Measurements from ENCODE around the gene SKI. TPM values are rescaled to one million over a fixed set of nuclear protein-coding genes. Genes with fewer than 3 reads are reported as not detected.
"Not testable (repeated sequence)": the region's sequence is repeated elsewhere in the genome, so short reads cannot be mapped to it uniquely, and the experiment has no call there.

SKI gene
- total RNA-seq, 2 donors from 2014 or later, result 16.5 to 42.7 TPM

DNA sequence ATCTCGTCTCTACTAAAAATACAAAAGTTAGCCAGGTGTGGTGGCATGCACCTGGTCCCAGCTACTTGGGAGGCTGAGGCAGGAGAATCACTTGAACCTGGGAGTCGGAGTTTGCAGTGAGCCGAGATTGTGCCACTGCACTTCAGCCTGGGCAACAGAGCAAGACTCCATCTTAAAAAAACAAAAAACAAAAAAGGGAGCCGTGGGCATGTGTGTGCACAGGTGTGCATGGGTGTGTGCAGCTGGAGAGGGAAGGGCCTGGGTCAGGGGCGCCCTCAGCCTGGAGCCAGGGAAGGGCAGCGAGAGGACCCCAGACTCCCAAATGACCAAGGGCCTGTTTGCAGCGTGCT is 18.9 kb downstream of the SKI start:
- H3K9me3 Mint-ChIP-seq, H3K36me3 Mint-ChIP-seq, H3K4me3 Mint-ChIP-seq, H3K27me3 Mint-ChIP-seq, ATAC-seq: not testable (repeated sequence)
- Mint-ChIP-seq H3K4me1 (ENCODE audit: low read depth in 2 of 2) (peaks cover 28% of the 10 kb centered on the region in 2 donors), H3K27ac (peak overlapping the region in 1 of 2 donors; percentile 9)
- peak; percentile 31 for DNase-seq (ENCODE audit: low spot score)

DNA sequence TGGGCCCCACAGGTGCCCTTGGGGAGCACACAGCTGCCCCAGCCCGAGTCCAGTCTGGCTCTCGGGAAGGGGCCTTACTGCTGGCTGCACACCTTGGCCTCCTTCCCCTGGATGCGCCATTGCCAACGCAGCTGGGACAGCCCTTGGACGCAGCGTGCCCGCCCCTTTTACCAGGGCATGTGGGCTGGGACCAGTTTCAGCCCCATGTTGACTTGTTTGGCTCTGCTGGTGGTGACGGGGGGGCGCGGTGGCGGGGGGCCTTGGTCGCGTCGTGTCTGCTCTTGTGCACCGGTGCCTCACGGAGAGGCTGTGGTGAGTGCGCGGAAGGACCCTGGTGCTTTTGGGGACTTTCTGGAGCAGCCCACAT is 19.6 kb downstream of the SKI start:
- ATAC-seq, result no peak
- DNase-seq (ENCODE audit: low spot score), result no peak
- Mint-ChIP-seq H3K4me3 (no peak overlapping the region), H3K36me3 (no peaks in the 10 kb centered on the region), H3K27me3 (no peaks in the 10 kb centered on the region), H3K4me1 (ENCODE audit: low read depth in 2 of 2) (peaks cover 30 to 31% of the 10 kb centered on the region in 2 donors), H3K9me3 (no peaks in the 10 kb centered on the region), H3K27ac (no peak overlapping the region)

DNA sequence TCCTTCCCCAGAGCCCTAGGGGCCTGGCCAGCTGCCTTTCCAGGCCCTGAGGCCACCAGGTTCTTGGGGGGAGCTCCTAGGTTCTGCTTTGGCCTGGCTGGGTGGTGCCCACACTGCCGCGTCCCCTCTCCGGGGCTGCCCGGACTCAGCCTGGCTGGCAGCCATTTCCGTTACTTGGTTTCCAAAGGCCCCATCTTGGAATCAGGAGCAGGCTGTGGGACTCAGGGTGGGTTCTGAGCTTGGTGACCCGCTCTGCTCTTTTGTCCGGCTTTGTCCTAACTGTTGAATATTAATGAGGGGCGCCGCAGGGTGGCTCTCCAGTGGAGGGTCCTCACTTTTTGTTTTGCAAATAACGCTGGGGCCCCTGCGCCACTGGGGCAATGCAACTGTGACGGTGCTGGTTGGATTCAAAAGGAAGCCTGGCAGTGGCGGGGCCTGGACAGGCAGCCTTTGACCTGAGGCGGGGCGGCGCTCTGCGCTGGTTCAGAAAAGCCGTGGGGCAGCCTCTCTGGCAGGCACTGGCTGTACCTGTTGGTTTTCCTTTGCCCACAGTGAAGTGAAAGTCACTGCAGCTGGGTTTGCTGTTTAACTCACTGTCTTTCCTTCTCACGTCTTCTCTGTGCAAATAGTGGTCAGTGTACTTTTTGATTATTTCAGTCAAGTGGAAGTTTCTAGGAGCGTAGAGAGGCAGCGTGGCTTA is 20.2 kb downstream of the SKI start:
- H3K9me3 Mint-ChIP-seq, result no peaks in the 10 kb centered on the region
- H3K36me3 Mint-ChIP-seq, result no peaks in the 10 kb centered on the region
- H3K4me3 Mint-ChIP-seq, result no peak overlapping the region
- peaks cover 30 to 31% of the 10 kb centered on the region in 2 donors for H3K4me1 Mint-ChIP-seq (ENCODE audit: low read depth in 2 of 2)
- DNase-seq (ENCODE audit: low spot score), result no peak
- ATAC-seq, result no peak
- no peak overlapping the region for H3K27ac Mint-ChIP-seq
- no peaks in the 10 kb centered on the region for H3K27me3 Mint-ChIP-seq

DNA sequence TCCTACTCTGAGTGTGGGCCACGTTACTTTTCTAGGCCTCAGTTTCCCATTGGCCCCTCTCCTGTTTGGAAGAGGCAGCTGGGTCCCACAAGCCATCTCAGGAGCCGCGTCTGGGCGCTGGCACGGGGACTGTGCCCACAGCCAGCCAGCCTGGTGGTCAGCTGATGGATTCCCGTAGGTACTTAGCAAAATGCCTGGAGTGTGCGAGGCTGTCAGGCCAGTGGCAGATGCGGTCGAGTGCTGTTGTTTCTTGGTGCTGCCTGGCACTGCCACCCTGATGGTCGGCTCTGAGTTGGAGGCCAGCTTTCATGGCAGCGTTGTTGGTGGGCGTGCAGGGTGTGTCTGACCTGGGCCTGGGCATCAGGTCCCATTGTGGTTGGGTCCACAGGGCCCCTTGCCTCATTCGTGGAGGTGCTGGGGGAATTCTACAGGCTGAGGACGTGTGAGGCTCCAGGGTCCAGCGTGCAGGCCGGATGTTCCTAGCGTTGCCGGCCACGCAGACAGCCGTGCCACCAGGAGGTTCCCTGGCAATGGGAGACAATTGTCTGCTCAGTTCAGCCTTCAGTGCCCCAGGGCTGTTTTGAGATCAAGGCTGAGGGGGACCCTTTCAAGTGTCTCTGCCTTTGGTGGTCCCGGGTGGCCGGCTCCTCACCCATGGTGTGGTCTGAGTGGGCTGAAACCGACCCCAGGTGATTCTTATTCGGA is 20.9 kb downstream of the SKI start:
- Mint-ChIP-seq H3K27me3 (no peaks in the 10 kb centered on the region), H3K4me1 (ENCODE audit: low read depth in 2 of 2) (peaks cover 24 to 25% of the 10 kb centered on the region in 2 donors), H3K4me3 (no peak overlapping the region), H3K9me3 (no peaks in the 10 kb centered on the region), H3K27ac (no peak overlapping the region), H3K36me3 (no peaks in the 10 kb centered on the region)
- DNase-seq (ENCODE audit: low spot score) (no peak), ATAC-seq (no peak)

DNA sequence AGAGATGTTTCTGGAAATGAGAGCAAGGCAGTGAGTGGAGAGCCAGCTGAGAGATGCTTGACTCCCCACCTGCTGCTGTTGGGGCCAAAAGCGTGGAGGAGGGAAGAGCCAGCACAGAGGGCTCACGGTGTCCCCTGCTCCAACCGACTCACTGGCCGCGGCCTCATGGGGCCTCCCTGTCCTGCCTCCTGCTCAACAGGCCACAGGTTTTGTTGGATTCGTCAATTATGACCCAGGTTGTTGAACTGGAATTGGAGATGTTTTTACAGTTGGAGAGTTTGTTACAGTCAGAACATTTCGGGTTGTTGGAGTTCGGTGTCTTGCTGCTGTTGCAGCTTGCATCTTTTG is 21.4 kb downstream of the SKI start:
- no peaks in the 10 kb centered on the region for H3K36me3 Mint-ChIP-seq
- no peaks in the 10 kb centered on the region for H3K9me3 Mint-ChIP-seq
- H3K4me1 Mint-ChIP-seq (ENCODE audit: low read depth in 2 of 2), result peaks cover 24 to 25% of the 10 kb centered on the region in 2 donors
- DNase-seq (ENCODE audit: low spot score), result no peak
- H3K27ac Mint-ChIP-seq, result no peak overlapping the region
- ATAC-seq, result no peak
- no peaks in the 10 kb centered on the region for H3K27me3 Mint-ChIP-seq
- no peak overlapping the region for H3K4me3 Mint-ChIP-seq

DNA sequence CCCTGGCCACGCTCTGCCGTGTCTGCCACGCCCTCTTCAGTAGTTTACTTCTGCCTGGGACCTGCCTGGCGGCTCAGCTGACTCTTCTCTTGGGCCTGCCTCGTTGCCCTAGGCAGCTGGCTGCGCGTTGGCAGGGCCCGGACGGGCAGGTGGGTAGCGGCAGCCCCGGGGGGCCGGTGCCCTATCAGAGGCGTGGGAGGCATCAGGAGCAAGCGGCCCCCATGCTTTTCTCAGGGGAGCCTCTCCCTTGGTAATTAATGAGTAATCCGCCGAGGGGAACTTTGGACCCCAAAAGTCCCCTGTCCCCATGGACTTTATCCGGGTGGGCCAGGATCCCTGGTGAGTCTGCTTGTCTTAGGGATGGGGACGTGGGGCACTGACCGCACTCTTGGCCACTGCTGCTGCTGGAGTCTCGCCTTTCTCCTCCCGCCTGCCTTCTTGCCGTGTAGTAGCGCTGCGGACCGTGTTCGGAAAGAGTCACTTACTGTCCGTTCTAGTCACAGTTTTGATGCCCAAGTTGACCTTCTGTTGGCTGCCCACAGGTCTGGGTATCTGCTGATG is 22.7 kb downstream of the SKI start:
- Mint-ChIP-seq H3K9me3 (no peaks in the 10 kb centered on the region), H3K36me3 (no peaks in the 10 kb centered on the region), H3K4me1 (ENCODE audit: low read depth in 2 of 2) (peaks cover 21 to 25% of the 10 kb centered on the region in 2 donors), H3K27me3 (no peaks in the 10 kb centered on the region), H3K27ac (peak overlapping the region in 1 of 2 donors; percentile 75), H3K4me3 (no peak overlapping the region)
- ATAC-seq (no peak), DNase-seq (ENCODE audit: low spot score) (no peak)

DNA sequence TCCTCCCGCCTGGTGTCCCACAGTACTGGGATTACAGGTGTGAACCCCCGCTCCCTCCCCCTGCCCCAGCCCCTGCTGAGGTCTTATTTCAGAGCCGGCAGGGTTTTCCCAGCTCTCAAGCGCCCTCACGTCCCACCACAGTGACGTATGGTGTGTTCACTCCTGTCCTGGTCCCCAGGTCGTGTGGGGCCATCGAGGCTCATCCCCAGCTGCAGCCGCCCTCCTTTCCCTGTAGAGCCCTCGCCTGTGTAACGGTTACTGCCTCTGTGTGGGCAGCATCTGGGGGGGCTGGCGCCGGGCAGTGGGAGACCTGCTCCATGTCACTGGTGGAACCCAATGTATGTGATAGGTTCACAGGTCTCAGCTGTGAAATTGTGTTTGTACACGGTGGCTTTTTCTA is 23.2 kb downstream of the SKI start:
- ATAC-seq (no peak), DNase-seq (ENCODE audit: low spot score) (no peak)
- Mint-ChIP-seq H3K4me3 (no peak overlapping the region), H3K9me3 (no peaks in the 10 kb centered on the region), H3K27ac (peak overlapping the region in 1 of 2 donors; percentile 75), H3K4me1 (ENCODE audit: low read depth in 2 of 2) (peaks cover 17 to 20% of the 10 kb centered on the region in 2 donors), H3K36me3 (no peaks in the 10 kb centered on the region), H3K27me3 (no peaks in the 10 kb centered on the region)

DNA sequence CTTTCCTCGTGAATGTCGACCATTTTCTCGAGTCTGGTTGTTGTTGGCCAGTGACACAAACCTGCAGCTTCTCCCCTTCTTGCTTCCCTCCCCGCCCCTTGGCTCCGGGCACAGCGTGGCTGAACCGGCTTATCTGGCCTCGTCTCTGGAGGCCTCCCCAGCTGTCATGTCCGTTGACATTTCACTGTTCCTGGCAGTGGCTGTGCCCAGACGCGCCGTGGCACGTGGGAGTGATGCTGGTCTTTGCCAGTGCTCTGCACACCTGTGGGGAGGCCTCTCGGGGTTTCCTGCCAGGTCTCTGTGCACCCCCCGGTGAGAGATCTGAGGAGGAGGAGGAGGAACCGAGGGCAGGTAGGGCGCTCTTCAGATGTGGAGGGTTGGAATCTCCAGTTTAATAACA is 23.7 kb downstream of the SKI start:
- no peak overlapping the region for H3K4me3 Mint-ChIP-seq
- no peaks in the 10 kb centered on the region for H3K27me3 Mint-ChIP-seq
- DNase-seq (ENCODE audit: low spot score), result no peak
- H3K36me3 Mint-ChIP-seq, result peaks cover under 1% of the 10 kb centered on the region
- H3K9me3 Mint-ChIP-seq, result no peaks in the 10 kb centered on the region
- ATAC-seq, result no peak
- H3K4me1 Mint-ChIP-seq (ENCODE audit: low read depth in 2 of 2), result peaks cover 14 to 15% of the 10 kb centered on the region in 2 donors
- H3K27ac Mint-ChIP-seq, result peak overlapping the region in 1 of 2 donors; percentile 75

DNA sequence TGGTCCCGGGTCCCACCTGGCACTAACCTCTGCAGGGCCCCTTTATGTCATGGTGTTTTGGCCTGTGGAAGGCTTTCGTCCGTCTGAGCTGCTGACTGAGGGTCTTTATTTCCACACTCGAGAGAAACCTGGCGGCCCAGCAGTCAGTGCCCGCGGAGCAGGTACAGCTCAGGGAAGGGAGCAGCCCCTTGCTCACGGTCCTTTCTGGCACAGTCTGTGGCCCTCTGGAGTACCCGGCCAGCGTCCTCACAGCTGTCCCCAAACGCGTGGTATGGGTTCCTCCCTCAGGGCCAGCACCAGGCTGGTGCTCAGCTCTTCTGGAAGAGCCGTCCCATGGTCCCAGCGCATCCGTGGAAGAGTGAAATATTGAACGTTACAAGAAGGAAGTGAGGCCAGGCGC is 24.3 kb downstream of the SKI start:
- Mint-ChIP-seq H3K27ac (peak overlapping the region; percentile 44 to 74), H3K9me3 (no peaks in the 10 kb centered on the region), H3K27me3 (no peaks in the 10 kb centered on the region), H3K4me3 (peak overlapping the region; percentile 35), H3K36me3 (peaks cover 5% of the 10 kb centered on the region), H3K4me1 (ENCODE audit: low read depth in 2 of 2) (peaks cover 11 to 18% of the 10 kb centered on the region in 2 donors)
- ATAC-seq, result no peak
- no peak for DNase-seq (ENCODE audit: low spot score)

DNA sequence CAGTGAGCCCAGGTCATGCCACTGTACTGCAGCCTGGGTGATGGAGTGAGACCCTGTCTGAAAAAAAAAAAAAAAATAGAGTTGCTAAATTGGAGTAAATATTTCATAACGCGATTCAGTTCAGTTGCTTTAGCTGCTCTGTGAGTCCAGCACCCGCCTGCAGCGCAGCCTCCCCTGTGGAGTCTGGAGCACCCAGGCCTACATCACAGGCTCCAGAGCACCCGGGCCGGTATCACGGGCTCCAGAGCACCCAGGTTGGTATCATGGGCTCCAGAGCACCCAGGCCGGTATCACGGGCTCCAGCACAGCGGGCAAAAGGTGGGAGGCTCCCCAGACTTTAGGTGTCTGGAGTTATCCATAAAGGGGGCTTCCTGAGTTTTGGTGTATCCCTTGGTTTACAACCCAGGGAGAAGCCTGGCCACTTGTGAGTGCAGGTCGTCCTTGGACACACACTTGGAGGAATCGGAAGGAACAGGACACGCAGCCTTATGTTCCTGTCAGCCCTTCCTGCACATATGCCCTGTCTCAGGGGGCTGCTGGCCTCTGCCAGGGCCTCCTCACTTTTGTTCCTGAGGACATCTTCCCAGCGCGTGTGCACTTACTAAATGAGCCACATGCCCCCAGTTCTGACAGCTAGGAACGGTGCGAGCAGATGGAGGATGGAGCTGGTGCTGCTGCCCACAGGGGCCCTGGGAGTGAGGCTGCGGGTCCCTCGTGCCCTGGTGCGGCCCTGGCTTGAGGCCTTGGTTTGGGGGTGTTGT is 25.1 kb downstream of the SKI start:
- peaks cover 5% of the 10 kb centered on the region for H3K36me3 Mint-ChIP-seq
- ATAC-seq, result no peak
- H3K4me3 Mint-ChIP-seq, result no peak overlapping the region
- no peaks in the 10 kb centered on the region for H3K27me3 Mint-ChIP-seq
- H3K4me1 Mint-ChIP-seq (ENCODE audit: low read depth in 2 of 2), result peaks cover 16 to 23% of the 10 kb centered on the region in 2 donors
- H3K27ac Mint-ChIP-seq, result peak overlapping the region; percentile 44 to 74
- no peak for DNase-seq (ENCODE audit: low spot score)
- no peaks in the 10 kb centered on the region for H3K9me3 Mint-ChIP-seq

DNA sequence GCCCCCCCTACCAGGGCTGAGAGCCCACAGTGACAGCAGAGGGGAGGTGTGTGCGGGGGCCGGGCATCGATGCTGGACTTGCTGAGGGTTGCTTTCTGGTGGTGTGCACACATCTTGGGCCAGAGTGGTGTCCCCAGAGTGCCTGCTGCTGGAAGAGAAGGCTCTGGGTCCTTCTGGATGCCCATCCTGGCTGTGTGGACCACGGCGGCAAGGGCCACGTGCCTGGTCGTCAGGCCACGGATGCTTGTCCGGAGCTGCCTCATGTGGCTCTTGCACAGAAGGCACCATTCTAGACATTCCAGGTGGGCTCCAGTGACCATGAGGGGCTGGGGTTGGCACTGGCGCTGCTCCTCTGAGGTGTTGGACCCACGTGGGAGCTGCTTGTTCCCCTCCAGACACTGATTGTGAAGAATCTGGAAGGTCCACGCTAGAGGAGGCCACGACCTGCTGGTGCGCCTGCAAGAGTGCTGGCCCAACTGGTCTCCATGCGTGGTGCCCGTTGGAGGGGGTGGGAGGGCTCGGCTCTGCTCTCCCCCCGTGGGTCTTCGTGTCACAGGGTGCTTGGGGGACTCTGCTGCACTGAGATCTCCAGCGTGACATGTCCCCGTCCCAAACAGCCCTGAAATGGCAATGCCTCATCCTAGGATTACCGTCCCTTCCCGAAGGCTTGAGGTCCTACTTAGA is 25.8 kb downstream of the SKI start:
- Mint-ChIP-seq H3K27ac (no peak overlapping the region), H3K4me3 (no peak overlapping the region), H3K27me3 (no peaks in the 10 kb centered on the region), H3K9me3 (no peaks in the 10 kb centered on the region), H3K36me3 (peaks cover 5% of the 10 kb centered on the region), H3K4me1 (ENCODE audit: low read depth in 2 of 2) (peaks cover 10 to 20% of the 10 kb centered on the region in 2 donors)
- DNase-seq (ENCODE audit: low spot score) (no peak), ATAC-seq (no peak)

DNA sequence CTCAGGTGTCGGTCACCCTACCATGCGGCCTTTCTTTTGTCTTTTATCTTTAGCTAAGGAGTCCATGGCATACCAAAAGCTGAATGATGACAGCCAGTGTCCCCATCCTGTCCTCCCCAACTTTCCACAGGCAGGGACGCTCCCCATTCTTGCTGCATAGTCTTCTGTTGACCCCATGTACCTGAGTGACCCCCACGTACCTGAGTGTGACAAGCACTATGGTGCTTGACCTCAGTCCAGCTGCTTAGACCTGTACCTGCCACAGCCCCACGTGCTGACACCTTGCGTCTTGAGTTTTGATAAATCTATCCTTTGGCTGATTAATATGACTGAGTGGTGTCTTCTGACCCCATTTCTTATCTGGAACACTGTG is 26.9 kb downstream of the SKI start:
- no peak overlapping the region for H3K4me3 Mint-ChIP-seq
- H3K36me3 Mint-ChIP-seq, result peaks cover 5% of the 10 kb centered on the region
- H3K4me1 Mint-ChIP-seq (ENCODE audit: low read depth in 2 of 2), result peaks cover 12 to 26% of the 10 kb centered on the region in 2 donors

DNA sequence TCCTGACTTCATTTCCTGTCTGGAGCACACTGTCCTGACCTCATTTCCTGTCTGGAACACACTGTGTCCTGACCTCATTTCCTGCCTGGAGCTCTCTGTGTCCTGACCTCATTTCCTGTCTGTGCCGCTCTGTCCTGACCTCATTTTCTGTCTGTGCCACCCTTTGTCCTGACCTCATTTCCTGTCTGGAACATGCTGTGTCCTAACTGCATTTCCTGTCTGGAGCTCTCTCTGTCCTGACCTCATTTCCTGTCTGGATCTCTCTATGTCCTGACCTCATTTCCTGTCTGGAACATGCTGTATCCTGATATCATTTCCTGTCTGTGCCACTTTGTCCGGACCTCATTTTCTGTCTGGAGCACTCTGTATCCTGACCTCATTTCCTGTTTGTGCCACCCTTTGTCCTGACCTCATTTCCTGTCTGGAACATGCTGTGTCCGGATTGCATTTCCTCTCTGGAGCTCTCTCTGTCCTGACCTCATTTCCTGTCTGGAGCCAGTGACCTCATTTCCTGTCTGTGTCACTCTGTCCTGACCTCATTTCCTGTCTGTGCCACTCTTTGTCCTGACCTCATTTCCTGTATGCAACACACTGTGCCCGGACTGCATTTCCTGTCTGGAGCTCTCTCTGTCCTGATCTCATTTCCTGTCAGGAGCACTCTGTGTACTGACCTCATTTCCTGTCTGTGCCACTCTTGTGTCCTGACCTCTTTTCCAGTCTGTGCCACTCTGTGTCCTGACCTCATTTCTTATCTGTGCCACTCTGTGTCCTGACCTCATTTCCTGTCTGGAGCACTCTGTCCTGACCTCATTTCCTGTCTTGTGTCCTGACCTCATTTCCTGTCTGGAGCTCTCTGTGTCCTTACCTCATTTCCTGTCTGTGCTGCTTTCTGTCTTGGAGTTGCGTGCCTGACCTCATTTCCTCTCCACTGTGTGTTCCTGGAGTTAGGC is 27.6 kb downstream of the SKI start:
- peaks cover 5% of the 10 kb centered on the region for H3K36me3 Mint-ChIP-seq
- H3K9me3 Mint-ChIP-seq, result no peaks in the 10 kb centered on the region
- H3K4me1 Mint-ChIP-seq (ENCODE audit: low read depth in 2 of 2), result peaks cover 16 to 28% of the 10 kb centered on the region in 2 donors
- H3K27me3 Mint-ChIP-seq, result no peaks in the 10 kb centered on the region
- ATAC-seq, result peak; percentile 86 to 91
- H3K27ac Mint-ChIP-seq, result no peak overlapping the region
- no peak overlapping the region for H3K4me3 Mint-ChIP-seq
- DNase-seq (ENCODE audit: low spot score), result peak; percentile 83

More for the DNA sequence above, 26.9 kb downstream of the SKI start:
- H3K9me3 Mint-ChIP-seq, result no peaks in the 10 kb centered on the region
- ATAC-seq (no peak), DNase-seq (ENCODE audit: low spot score) (no peak)
- no peak overlapping the region for H3K27ac Mint-ChIP-seq
- no peaks in the 10 kb centered on the region for H3K27me3 Mint-ChIP-seq

Measured in natural killer cell treated with Interleukin-12 subunit alpha and Interleukin-12 subunit beta and Interleukin-15 and Interleukin-18, amount 100 ng/mL, for 72 hours (primary cell).